Activated CD8-positive, alpha-beta memory T cell treated with anti-CD3 and anti-CD28 coated beads, Interleukin-2, amount 50 U/mL, for 1 hour (primary cell): Measurements from ENCODE around the gene DLG2.

Experiments
- DNase-seq: peaks from one replicate; pipeline ENCODE4 v3.0.0-alpha.2; 2020; ENCODE audit errors: extremely low read depth

DLG2 gene

DNA sequence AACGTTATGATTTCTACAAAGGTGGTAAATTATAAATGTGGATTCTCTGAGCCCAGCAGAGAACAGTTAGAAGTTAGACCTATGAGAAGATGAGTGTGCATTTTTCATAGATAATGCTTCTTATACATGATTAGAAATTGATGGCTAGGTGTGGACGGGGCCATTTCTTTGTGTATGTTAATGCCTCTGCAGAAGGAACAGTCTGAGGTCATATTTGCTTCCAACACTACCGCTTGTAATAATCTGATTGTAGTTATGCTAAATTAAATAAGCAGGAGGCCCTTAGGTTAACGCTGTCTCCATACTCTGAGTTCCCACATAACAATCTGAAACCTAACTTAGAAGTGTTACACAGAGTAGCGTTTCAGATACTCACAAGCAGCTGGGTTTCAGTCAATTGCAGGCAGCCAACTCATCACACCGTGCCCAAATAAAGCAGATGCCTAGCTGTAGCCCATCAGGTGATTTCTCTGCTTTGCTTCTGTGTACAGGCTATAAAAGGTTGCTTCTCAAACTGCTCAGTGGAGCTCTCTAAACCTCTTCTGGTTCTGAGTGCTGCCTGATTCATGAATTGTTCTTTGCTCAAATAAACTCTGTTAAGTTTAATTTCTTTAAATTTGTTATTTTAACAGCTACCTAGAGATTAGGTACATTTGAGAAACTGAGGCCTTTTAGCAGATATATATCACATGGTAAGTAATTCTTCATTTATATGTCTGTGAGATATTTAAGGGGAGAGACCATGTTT is 1702.2 kb downstream of the DLG2 start:
- no peak for DNase-seq

- DNase-seq, result no peak
Measured at GRCh38 chr11:83923961-83924360, 1703.2 kb downstream of the DLG2 start.

DNA sequence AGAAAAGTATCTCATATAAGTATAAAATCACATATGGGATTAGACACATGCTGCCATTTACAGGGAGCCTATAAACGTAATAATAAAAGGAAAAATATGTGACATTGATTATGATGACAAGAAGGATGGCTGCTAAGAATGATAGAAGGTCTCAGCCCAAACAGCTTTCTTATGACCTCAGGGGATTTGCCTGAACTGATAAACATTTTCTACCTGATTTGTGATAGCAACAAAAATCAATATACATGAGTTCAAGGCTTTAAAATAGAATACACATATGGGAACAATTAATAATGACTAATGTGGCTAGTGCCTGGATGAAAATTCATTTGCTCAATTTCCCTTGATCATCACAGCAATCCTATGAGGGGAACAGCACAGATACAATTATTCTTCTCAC is 1704.2 kb downstream of the DLG2 start:
- no peak for DNase-seq

DNA sequence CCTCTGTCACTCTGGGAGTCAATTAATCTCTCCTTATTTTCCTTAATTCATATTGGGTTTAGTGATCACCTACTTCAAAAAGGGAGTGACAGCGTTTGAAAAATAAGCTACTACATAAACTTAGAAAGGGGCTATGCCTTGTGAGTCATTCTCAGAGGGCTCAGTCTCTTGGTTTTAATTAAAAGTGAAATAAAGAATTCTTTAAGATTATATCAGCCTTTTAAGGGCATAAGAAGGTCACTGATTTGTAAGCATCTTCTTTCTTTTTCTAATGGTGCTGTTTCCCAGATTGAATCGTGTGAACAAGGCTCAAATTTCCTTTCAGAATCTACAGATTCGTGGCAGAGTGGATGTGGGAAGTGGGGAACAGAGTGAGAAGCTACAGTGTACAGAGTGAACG is 1704.8 kb downstream of the DLG2 start:
- DNase-seq, result no peak

GRCh38 chr11:83921447-83922192 is 1705.5 kb downstream of the DLG2 start:
- no peak for DNase-seq

DNA sequence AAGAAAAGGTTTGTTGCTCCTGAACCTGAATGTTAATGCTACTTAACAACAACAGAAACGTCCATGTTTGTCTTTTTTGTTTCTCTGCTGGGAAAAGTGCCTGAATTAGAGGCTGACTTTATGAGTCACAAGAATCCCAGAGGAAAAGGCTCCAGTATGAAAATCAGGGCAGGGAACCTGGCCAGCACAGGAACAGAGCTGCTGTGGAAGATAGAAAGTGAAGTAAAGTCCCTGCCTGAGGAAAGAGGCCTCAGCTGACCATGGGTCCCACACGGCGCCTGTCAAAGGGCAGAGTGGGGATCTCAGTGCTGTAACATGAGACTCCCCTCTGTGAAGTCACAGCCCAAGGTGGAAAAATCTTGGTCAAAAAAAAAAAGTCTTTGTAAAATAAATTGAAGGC is 1708.7 kb downstream of the DLG2 start:
- DNase-seq, result no peak

- no peak for DNase-seq
Measured at GRCh38 chr11:83914995-83915394, 1712.1 kb downstream of the DLG2 start.

DNA sequence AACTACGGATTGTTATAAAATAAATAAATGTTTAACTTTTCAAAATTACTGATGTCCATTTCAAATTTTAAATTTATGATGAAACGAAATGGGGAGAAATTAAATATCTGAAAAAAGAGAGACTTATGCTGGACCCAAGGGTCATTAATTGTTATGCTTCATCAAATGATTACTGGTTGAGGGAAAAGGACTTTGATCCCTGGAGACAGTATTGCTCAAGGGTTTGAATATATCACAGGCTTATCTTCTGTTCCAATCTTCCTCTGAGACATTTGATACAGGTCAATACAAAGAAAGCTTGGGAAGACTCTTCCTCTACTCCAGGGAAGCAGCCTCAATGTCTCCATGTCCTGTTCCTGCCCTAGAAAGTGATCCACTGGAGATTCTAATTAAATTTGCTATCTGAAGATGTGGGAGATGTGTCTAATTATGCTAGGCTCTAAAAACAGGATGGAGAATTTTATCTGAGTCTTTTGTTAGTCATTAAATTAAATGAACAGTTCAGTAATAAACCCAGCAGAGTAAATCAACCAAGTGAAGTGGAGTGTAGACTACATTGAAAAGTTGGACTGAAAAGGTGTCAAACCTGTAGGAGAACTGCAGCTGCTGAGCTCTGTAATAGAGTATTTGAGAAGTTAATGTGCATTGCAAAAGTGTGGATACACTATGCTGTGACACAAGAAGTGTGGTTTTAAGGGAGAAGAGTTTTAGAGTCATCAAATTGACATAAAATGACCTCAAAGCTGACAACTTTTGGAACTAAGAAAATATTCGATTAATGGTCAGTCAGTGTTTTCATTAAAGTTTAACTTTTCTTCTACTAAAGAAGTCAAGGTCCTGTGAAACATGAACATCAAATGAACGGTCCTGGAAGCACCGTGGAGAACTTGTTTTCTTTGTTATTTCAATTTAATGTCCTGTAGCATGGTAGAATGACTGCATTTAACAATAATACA is 1717.3 kb downstream of the DLG2 start:
- no peak for DNase-seq

GRCh38 chr11:83908298-83908856 is 1718.8 kb downstream of the DLG2 start:
- DNase-seq, result no peak

- DNase-seq, result no peak
Measured at GRCh38 chr11:83895516-83895915, 1731.6 kb downstream of the DLG2 start.

DNA sequence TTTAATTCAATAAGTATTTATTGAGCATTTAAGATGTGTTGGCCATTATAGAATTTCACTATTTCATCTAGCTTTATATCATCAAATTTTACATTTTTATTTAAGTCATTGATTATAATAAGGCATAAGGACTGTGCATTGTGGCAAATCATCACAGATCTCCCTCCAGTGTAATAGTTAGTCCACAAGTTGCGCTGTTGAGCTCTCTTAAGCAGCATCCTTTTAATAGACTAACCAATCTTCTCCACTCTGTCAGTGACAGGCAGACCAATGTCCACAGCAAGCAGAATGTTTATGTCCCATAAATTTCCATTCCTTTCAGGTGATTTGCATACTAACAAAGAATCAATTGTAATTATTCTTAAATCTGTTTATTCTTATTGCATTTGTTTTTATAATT is 1745.7 kb downstream of the DLG2 start:
- DNase-seq, result no peak

- no peak for DNase-seq
Measured at GRCh38 chr11:83871054-83871453, 1756.1 kb downstream of the DLG2 start.

- DNase-seq, result no peak
Measured at GRCh38 chr11:83866655-83867054, 1760.5 kb downstream of the DLG2 start.

- no peak for DNase-seq
Measured at GRCh38 chr11:83865636-83866461, 1761.3 kb downstream of the DLG2 start.

- DNase-seq, result no peak
Measured at GRCh38 chr11:83864412-83865057, 1762.6 kb downstream of the DLG2 start.

DNA sequence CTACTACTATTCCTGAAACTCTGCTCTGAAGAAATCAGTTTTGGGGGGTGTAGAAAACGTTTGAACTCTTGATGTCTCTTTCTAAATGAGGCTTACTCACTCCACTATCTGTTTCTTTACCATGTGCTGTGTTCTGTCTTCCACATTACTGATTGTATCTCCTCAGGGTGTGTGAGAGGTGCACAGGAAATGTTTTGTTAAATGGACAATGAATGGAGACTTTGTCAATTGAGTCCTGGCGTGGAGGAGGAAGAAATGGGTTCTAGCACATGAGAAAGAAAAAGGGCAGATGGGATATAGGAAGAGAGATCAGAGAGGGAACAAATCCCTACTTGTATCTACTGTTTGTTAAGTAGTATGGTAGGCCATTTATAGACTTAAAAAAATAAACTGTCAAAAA is 1763.9 kb downstream of the DLG2 start:
- DNase-seq, result no peak

GRCh38 chr11:83862691-83863090 is 1764.5 kb downstream of the DLG2 start:
- no peak for DNase-seq

- DNase-seq, result no peak
Measured at GRCh38 chr11:83862033-83862432, 1765.1 kb downstream of the DLG2 start.

DNA sequence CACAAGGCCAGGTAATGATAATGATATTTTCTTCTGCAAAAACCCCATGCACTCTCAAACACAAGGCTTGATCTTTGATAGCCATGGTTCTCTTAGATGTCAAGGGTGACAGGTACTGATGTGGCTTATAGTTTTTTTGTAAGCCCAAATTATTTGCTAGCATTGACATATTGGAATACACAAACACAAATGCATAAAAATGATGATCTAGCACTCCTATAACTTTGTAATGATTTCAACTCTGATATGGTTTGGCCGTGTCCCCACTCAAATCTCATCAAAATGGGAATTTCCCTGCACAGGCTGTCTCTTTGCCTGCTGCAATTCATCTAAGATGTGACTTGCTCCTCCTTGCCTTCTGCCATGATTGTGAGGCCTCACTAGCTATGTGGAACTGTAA is 1768.5 kb downstream of the DLG2 start:
- DNase-seq, result no peak

GRCh38 chr11:83855237-83855636 is 1771.9 kb downstream of the DLG2 start:
- DNase-seq, result no peak
